ENCODE measurements around the gene SALL1.

SALL1 gene

DNA sequence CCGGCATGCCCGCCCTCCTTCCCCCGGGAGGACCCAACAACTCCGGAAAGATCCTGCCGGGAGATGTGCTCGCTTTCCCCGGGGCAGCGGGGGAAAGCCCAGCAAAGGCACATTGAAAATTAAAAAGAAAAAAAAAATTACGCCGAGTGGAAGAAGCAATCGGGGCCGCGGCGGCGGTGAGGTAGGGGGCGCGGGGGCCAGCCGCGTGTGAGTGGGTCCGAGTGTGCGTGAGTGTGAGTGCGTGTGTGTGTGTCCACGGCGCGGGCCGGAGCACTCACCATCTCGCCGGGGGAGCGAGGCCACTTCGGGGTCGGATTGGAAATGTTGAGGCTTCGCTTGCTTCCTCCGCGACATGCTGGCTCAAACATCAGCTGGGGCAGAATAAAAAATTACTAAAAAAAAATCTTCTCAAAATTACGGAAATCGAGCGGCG lies at the start of gene SALL1:
Gene SALL1, minus strand, starts transcription at position 383 of the 433 bp plus-strand sequence. Its CDS starts 29 bp downstream, at position 354.
- no peak for DNase-seq

- no peak for DNase-seq
Measured at GRCh38 chr16:51200793-51201192, 49.7 kb upstream of the SALL1 start.

- DNase-seq: no peak
Measured at GRCh38 chr16:51197953-51198748, 47.1 kb upstream of the SALL1 start.

DNA sequence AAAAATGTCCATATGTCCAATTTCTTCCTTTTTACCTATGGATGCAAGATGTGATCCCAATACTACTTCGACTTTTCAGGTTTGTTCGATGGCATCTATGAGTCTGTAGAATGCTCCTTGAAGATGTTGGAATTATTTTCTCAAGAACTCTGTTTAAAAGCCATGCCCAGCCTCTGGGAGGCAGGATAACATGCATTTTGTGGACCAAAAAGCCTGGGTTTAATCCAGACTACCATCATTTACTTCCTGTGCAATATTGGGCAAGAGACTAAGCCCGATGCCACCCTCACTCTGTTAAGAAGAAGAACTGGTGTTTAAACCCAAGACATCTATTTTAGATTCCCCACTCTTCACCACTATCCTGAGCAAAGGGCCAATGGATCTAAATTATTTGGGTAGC lies 42.8 kb upstream of the SALL1 start:
- DNase-seq: no peak

DNA sequence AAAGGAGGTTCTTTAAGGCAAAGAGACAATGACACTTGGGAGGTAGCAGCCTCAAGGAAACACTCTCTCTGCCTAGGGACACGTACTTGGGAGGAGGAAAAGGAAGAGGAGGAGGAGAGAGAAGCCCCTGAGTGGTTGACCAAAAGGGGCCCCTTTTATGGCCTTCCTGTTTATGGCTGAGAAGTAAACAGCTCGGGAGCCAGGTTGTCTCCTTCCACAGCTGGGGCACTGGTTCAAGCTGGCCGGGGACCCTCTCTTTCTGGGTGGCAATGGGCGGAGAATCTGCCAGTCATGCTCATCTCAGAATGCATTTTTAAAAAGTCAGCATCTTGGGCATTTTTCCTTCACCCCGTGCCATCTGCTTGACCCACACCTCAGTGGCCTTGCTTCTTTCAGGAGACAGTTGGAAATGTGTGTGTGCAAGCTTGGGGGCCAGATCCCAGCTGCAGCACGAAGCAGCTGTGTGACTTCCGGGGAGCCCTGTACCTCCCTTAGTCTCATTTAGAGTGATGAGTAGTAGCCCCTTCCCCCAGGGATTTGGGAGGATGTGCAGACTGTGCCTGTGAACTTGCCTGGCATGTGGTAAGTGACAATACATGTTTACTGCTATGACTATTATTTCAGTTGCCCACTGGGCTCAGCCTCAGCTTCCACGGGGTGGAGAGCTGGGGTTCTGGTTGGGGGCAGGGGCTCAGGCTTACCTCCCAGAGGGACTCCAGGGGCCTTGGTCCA lies 33.8 kb upstream of the SALL1 start:
- no peak for DNase-seq

GRCh38 chr16:51181503-51181811 lies 30.4 kb upstream of the SALL1 start:
- DNase-seq: no peak

DNA sequence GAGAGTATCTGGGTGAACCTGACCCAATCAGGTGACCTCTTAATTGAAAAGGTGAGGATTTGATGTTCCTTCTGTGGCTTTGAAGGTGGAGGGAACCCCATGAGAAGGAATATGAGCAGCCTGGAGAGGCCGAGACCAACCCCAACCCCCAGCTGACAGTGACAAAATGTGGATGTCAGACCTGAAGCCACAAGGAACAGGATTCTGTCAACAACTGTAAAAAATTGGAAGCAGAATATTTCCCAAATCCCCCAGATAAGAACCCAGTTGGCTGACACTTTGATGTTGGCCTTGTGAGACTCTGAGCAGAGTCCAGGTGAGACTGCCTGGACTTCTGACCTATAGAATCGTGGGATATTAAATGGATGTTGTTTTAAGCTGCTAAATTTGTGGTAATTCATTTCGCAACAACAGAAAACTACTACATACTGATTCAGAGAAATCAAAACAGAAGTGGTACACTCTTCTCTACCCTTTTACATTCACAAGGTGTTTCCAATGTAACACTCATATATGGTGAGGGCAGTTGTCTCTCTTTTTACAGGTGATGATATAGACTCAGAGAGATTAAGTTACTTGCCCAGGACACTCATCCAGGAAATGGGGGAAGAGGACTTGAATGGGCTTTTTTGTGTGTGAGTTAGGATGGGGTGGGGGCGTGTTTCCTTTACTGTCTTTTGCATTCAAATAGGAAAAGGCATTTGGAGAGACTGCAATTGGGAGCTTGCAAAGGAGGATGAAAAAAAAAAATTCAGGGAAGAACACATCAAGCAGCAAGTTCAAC lies 29.8 kb upstream of the SALL1 start:
- DNase-seq: no peak

DNA sequence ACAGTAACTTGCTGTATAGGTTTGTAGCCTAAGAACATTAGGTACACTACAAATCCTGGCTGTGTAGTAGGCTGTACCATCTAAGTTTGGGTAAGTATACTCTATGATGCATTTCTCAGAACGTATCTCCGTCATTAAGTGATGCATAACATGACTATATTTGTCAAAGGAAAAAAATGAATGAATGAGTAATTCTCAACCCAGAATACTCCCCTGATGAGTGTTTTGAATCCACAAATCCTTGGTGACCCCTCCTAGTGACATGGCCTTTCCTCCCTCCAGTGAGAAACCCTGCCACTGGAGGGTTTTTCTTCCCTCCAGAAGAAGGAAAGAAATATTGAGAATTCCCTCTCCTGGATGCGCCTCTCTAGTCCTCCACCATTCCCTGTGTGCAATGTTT lies 24.0 kb upstream of the SALL1 start:
- no peak for DNase-seq

GRCh38 chr16:51172368-51172767 lies 21.3 kb upstream of the SALL1 start:
- no peak for DNase-seq

- DNase-seq: no peak
Measured at GRCh38 chr16:51168755-51169154, 17.7 kb upstream of the SALL1 start.

- no peak for DNase-seq
Measured at GRCh38 chr16:51167170-51167895, 16.3 kb upstream of the SALL1 start.

GRCh38 chr16:51166541-51166940 lies 15.5 kb upstream of the SALL1 start:
- DNase-seq: no peak

DNA sequence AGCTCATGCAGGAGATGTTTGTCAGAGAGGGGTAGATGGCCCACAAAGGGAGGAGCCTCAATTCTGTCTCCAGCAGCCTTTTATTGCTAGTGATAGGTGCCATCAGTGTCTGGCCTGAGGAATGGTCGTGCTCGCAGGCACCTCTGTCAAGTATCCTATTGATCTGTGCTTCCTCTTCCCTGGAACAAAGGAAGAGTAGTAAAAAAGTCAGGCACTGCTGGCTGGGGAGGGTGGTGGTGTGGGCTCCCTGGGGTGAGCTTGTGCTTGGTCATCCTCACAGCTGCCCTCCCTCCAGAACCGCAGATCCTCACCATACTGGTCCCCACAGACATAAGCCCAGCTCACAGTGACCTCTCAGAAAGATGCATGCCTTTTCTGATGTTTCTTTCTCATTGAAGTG lies 15.0 kb upstream of the SALL1 start:
- DNase-seq: no peak

GRCh38 chr16:51165043-51165442 lies 14.0 kb upstream of the SALL1 start:
- no peak for DNase-seq

DNA sequence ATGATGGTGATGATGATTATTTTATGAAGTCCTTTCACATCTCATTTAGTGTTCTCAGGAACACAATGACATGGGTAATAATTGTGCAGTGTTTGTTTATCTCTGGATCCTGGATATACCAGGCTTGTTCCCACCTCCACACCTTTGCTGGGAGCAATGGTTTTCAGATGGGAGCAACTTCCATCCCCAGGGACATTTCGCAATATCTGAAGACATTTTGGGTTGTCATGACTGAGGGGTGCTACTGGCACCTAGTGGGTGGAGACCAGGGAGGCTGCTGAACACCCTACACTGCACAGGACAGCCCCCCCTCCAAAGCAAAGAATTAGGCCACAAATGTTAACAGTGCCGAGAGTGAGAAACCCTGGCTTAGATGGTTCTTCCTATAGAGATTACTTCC lies 13.5 kb upstream of the SALL1 start:
- DNase-seq: no peak

DNA sequence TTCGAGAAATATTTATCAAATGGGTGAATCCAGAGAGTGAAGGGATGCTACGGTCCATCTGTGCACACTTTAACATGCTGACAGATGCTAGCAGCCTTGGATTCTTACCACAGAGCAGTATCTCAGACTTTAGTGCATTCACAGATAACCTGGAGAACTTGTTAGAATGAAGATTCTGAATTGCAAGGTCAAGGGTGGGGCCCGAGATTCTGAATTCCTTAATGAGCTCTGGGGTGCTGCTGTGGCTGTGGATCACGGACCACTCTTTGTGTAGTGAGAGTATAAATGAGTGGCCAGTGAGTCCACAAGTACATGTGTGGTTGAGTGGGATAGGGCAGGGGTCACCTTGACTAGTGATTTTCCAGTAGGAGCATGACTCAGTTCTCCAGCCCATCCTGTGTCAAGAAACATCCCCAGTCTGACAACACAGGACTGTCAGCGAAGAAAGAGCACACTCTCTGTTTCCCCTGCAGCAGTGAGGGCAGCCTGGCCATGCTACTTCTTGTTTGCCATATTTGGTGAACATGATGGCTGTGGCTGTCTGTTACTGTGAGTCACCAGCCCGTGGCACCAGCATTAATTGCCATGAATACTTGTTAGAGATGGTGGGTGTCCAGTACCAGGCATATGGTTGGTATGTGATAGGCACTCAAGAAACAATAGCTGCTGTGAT lies 13.0 kb upstream of the SALL1 start:
- no peak for DNase-seq

DNA sequence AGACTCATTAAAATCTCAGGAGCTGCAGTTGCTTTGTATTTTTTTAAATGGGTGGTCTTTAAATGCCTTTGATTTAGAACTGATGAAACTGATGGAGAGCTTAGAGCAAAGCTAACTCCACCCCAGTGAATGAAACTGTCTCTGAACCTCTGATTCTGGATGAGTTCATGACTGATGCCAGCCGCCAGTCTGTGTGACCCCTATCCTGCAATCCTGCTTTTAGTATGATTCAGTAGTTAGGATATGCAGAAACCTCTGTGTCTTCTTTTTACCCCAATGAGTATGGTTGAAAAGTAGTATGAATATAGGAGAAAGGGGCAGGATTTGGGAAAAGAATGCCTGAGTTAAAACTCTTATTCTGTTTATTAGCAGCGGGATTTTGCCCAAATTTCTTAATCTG lies 12.3 kb upstream of the SALL1 start:
- no peak for DNase-seq

GRCh38 chr16:51161440-51162195 lies 10.5 kb upstream of the SALL1 start:
- no peak for DNase-seq

DNA sequence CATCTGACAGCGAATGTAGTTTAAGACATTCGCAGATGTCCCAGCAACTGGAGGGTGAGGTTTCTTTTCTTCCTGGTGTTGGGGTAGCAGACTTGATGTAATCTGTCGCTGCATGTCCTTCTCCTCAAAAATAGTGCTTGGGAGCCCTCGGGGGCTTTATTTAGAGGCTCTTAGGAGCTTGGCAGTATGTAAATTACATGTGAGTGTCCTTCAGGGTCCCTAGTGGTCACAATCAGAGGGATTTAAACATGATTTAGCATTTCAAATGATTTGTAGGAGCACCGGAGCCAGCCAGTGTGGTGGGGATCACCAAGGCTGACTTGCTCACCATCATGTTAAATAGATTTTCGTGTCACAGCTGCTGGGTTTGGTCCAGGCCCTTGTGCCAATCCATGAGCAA lies 8.8 kb upstream of the SALL1 start:
- no peak for DNase-seq

GRCh38 chr16:51159296-51159695 lies 8.2 kb upstream of the SALL1 start:
- DNase-seq: no peak

DNA sequence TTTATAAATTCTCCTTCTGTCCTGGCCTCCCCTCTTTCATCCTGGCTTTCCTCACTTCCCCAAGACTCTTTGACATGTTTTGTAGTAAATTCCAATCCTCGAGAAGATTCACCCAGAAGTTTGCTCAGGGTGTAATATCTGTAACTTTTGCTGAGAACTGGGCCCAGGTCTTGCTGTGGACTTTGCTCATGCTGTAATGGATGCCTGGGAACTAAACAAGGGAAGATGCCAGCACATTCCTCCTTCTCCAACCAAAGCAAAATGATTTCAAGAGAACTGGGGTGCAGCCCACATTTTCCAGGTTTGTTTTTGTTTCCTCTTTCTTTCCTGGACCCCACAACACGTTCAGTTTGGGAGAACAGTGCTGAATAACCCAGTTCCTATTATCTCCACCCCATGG lies 6.6 kb upstream of the SALL1 start:
- DNase-seq: no peak

GRCh38 chr16:51156807-51157200 lies 5.7 kb upstream of the SALL1 start:
- DNase-seq: no peak

Data from cortex of kidney (tissue), 1 donor.